Non-pigmented ciliary epithelial cell (primary cell): ENCODE measurements around the gene ZNF780B.
A peak's percentile ranks its signal among the peaks of the same experiment; 100 is the strongest.
"Not testable (repeated sequence)": the region's sequence is repeated elsewhere in the genome, so short reads cannot be mapped to it uniquely, and the experiment has no call there.

Experiments
- DNase-seq: peaks from one replicate; pipeline ENCODE4 v3.0.0-alpha.2; 2010; ENCODE audit warnings: low read depth

The ZNF780B gene

GRCh38 chr19:40055832-40056504 lies at the start of gene ZNF780B:
Gene ZNF780B (minus strand): TSS chr19:40056231. CDS start chr19:40050332, 5,899 bp downstream.
- peak; percentile 2 for DNase-seq

DNA sequence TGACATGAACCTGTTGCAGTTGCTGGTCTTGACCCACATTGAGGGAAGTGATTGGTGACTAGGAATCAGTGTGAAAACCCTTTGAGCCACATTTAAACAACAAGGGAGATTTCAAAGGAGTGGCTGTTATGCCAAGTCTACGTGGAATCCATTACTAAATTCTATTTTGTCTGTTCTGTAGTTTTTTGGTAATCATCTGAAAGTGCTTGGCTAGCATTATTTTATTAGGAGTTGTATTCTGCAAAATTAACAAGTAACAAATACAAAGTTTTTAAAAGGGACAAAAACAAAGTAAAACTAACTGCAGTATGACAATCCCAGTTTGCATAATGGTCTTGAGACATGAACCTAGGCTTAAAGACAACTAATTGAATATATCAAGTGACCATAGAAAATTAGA lies 48.7 kb upstream of the ZNF780B start:
- no peak for DNase-seq

- no peak for DNase-seq
Measured at GRCh38 chr19:40103600-40103999, 47.6 kb upstream of the ZNF780B start.

DNA sequence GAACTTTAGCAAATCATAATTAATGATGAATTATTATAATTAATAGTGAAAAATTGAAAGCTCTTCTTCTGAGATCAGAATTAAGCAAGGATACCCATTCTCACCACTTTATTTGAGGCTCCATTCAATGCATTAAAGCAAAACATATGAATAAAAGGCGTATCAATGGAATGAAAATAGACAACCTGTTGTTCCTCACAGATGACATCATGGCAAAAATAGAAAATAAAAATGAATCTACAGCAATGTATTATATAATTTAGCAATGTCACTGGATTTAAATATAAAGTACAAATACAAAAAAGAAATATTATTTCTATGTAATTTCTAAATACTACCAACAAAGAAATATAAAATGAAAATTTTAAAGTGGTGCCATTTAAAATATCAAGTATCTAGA lies 45.8 kb upstream of the ZNF780B start:
- no peak for DNase-seq

GRCh38 chr19:40093416-40093815 lies 37.4 kb upstream of the ZNF780B start:
- no peak for DNase-seq

GRCh38 chr19:40091205-40092129 lies 35.4 kb upstream of the ZNF780B start:
- DNase-seq, result no peak

DNA sequence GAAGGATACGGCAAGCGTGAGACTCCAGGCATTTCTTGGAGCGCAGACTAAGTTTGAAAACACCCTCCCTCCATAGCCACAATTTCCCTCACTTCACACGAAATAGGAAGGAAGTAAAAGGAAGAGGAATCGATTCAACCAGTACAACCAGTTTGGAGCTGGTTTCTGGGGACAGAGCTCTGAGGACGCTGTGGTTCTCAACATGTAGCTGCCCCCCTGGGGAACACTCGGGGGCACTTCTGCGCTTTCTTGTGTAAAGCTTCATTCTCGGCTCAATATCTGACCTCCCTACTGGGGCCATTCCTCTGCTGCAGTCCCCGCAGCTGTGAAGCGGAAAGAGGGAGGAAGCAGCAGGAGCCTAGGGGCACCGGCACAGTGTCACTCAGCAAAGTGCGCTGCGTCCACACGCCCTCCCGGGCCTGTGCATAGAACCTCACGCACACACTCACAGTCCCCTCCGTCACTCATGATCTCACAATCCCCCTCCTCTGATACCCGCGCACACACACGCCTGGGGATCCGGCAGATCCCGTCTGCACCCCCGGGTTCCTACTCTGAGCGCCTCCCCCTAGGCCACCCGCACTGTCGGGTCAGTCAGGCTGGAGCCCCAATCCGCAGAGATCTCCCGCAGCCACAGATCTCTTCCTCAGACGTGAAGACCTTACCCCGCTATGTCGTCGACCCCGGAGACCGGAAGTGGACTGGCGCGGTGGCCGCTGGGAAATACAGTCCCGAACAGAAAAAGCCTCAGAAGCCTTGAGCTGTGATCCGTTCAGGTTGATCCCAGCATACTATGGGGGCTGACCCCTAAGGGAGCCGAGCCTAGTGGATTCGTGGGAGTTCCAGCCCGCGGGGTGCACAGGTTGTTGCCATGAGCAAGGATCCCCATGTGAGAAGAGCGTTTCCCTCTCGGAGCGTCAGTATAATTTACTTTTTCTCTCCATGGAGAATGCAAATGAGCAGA lies 34.5 kb upstream of the ZNF780B start, which contains the start of gene ZNF780A:
TSS of gene ZNF780A (minus strand) at position 703 of the 964 bp plus-strand sequence. CDS start 6,190 bp downstream, outside the sequence.
- no peak for DNase-seq

DNA sequence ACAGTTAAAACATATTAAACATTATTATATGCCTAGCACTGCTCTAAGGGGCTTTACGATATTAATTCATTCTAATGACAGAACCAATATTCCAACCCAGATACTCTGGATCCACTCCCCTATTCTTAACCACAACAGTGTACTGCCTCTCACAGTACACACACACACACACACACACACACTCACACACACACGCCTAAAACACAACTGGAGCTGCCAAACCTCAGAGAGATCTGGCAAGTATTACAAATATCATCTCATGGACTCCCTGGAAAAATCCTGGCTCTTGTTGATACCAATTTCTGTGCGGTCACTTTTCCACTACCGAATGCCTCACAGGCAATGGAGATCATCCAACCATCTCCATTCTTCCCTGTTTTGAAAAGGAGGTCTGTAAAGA lies 33.4 kb upstream of the ZNF780B start:
- DNase-seq, result no peak

DNA sequence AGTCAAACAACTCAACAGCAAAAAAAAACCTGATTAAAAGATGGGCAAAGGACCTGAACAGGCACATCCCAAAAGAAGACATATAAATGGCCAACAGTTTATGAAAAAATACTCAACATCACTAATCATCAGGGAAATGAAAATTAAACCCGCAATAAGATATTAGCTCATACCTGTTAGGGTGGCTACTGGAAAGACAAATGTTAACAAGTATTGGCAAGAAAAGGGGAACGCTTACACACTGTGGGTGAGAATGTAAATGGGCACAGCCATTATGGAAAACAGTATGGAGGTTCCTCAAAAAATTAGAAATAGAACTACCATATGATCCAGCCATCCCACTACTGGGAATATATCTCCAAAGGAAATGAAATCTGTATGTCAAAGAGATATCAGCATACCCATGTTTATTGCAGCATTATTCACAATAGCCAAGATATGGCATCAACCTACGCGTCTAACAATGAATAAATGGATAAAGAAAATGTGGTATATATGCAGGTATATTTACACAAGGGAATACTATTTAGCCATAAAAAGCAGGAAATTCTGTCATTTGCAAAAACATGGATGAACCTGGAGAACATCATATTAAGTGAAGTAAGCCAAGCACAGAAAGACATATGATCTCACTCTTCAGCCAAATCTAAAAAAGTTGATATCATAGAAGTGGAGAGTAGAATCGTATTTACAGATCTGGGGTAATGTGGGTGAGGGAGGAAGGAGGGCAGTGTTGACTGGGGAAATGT lies 32.4 kb upstream of the ZNF780B start:
- DNase-seq, result no peak

- no peak for DNase-seq
Measured at GRCh38 chr19:40084948-40085347, 28.9 kb upstream of the ZNF780B start.

DNA sequence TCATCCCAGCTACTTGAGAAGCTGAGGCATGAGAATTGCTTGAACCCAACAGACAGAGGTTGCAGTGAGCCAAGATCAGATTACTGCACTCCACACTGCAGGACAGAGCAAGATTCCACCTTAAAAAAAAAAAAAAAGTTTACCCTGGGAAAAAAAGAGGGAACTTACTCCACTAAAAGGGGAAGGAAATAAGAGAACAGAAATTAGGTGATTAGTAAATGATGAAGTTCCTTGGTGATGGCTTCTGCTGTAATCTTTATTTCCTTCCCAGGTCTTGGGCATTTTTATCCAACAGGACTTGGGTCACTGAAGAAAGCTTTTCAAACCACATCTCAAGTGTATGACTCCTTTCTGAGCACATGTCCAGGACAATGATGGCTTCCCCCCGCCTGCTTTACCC lies 25.4 kb upstream of the ZNF780B start:
- no peak for DNase-seq

DNA sequence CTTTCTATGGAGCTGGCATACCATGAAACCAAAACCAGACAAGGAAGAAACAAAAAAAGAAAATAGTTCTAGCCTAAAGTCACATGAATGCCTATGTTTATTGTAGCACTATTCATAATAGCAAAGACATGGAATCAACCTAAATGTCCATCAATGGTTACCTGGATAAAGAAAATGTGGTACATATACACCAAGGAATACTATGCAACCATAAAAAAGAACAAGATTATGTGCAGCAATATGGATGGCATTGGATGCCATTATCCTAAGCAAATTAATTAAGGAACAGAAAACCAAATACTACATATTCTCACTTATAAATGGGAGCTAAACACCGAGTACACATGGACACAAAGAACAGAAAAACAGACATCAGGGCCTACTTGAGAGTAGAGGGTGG lies 24.3 kb upstream of the ZNF780B start:
- DNase-seq, result no peak

GRCh38 chr19:40078377-40078776 lies 22.3 kb upstream of the ZNF780B start:
- no peak for DNase-seq

DNA sequence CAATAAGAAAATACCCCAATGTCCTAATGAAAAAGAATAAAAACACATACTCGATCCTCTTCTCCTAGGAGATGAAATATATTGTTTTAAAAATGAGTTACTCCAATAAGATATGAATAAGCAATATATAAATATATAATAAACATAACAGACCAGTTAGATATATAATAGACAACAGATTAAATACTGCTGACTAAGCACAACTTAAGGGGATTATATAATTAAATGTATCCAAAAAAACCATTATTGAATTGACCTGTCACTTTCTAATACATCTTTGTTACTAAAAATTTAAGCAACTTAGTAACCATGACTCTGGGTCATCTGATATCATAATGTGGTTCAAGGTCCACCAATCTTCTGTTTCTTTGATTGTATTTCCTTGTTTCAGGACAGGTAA lies 14.0 kb upstream of the ZNF780B start:
- no peak for DNase-seq

DNA sequence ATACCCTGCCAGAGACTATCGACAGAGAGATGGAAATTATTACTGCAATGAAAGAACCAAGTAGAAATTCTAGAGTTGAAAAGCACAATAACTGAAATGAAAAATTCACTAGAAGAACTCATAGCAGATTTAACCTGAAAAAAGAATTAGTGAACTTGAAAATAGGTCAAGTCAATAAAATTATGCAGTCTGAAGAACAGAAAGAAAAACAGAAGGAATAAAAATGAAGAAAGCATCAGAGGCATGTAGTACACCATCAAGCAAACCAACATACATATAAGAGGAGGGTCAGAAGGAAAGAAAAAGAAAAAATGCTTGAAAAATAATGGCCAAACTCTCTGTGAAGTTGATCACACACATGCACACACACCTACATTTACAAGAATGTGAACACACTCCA lies 3.6 kb upstream of the ZNF780B start:
- DNase-seq, result no peak

DNA sequence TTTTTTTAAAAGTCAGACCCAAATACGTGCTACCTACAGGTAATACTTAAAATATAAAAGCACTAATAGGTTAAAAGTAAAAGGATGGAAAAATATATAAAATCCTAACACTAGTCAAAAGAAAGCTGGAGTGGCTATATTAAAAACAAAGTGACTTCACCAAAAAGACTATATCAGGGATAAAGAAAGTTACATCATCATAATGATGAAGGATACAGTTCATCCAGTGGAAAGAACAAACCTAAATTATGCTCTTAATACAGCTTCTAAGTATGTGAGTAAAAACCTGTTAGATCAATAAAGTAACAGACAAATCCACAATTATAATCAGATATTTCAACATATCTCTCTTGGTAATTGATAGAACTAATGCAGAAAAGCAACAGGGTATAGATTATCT lies 1.1 kb upstream of the ZNF780B start:
- no peak for DNase-seq

- DNase-seq, result no peak
Measured at GRCh38 chr19:40056505-40056904, 474 bp upstream of the ZNF780B start.

DNA sequence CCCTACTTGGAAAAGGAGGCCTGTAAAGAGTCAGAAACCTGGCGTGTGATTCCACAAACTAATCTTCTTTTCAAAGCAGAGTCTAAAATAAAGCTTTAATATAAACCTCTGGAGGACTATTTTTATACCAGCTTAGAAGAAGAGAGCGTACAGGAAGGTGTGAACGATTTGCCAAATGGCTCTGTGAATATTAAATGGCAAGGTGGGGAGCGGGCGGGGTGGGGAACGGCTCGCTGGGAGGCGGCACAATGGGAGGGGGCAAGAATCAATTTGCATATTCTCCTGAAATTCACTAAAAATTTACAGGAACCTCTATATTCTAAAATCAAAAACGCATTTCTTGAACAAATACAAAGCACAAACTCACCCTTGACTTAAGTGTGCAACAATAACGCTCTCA lies 982 bp downstream of the ZNF780B start:
- DNase-seq, result no peak

GRCh38 chr19:40054632-40055031 lies 1.4 kb downstream of the ZNF780B start:
- no peak for DNase-seq

GRCh38 chr19:40053491-40053890 lies 2.5 kb downstream of the ZNF780B start:
- DNase-seq, result no peak

DNA sequence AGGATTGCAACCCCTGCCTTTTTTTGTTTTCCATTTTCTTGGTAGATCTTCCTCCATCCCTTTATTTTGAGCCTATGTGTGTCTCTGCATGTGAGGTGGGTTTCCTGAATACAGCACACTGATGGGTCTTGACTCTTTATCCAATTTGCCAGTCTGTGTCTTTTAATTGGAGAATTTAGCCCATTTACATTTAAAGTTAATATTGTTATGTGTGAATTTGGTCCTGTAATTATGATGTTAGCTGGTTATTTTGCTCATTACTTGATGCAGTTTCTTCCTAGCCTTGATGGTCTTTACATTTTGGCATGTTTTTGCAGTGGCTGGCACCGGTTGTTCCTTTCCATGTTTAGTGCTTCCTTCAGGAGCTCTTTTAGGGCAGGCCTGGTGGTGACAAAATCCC lies 14.3 kb downstream of the ZNF780B start:
- DNase-seq, result not testable (repeated sequence)
